Neural cell (in vitro differentiated cells): ENCODE measurements around the gene VWF. TPM values are rescaled to one million over a fixed set of nuclear protein-coding genes. Genes with fewer than 3 reads are reported as not detected.

ENCODE experiments used
- H2AFZ ChIP-seq: fragments of 200-600, 300-800 bp; sonication (generic), shearing (Covaris generic); 2 replicates; pipeline ENCODE4 v1.6.0; 2014; ENCODE audit warnings: low read depth, mild to moderate bottlenecking, antibody characterized with exemption, low read length, moderate library complexity
- H3F3A ChIP-seq: fragments of 200-600 bp; shearing (Covaris generic); 2 replicates; pipeline ENCODE4 v1.6.1; 2016; ENCODE audit warnings: mild to moderate bottlenecking, moderate library complexity, mixed read lengths, antibody characterized with exemption, low read length; ENCODE audit not compliant: insufficient read depth, poor library complexity, severe bottlenecking
- H3K27ac ChIP-seq: fragments of 200-600, 300-800 bp; sonication (generic), shearing (Covaris generic); 2 replicates; pipeline ENCODE4 v1.5.1; 2014; ENCODE audit warnings: mild to moderate bottlenecking, low read length, moderate library complexity
- H3K27me3 ChIP-seq: fragments of 300-800, 200-600 bp; sonication (generic), shearing (Covaris generic); 2 replicates; pipeline ENCODE4 v1.6.0; 2014; ENCODE audit warnings: mild to moderate bottlenecking, low read depth, low read length, moderate library complexity; ENCODE audit not compliant: insufficient read depth
- H3K36me3 ChIP-seq: fragments of 300-800, 200-600 bp; sonication (generic), shearing (Covaris generic); 2 replicates; pipeline ENCODE4 v1.5.1; 2014; ENCODE audit warnings: mild to moderate bottlenecking, antibody characterized with exemption, low read length, moderate library complexity; ENCODE audit not compliant: insufficient read depth
- H3K4me2 ChIP-seq: fragments of 300-800, 200-600 bp; sonication (generic), shearing (Covaris generic); 2 replicates; pipeline ENCODE4 v1.6.0; 2014; ENCODE audit warnings: mild to moderate bottlenecking, low read length
- H3K4me3 ChIP-seq: fragments of 300-800, 200-600 bp; sonication (generic), shearing (Covaris generic); 2 replicates; pipeline ENCODE4 v1.5.1; 2014; ENCODE audit warnings: mild to moderate bottlenecking, low read length, moderate library complexity
- H3K79me2 ChIP-seq: fragments of 200-600 bp; shearing (Covaris generic); replicated peaks from 2 replicates; pipeline ENCODE4 v1.6.0; 2014; ENCODE audit warnings: mild to moderate bottlenecking, low read length, moderate library complexity; ENCODE audit not compliant: insufficient read depth
- H3K9ac ChIP-seq: fragments of 300-800, 200-600 bp; sonication (generic), shearing (Covaris generic); 2 replicates; pipeline ENCODE4 v1.6.1; 2016; ENCODE audit warnings: mild to moderate bottlenecking, low read length, mixed read lengths
- H3K9me2 ChIP-seq: fragments of 200-600 bp; shearing (Covaris generic); 2 replicates; pipeline ENCODE4 v1.6.1; 2016; ENCODE audit warnings: mild to moderate bottlenecking, low read length, mixed read lengths; ENCODE audit not compliant: insufficient read depth
- H3K9me3 ChIP-seq: fragments of 200-600, 300-800 bp; sonication (generic), shearing (Covaris generic); 2 replicates; pipeline ENCODE4 v1.6.1; 2016; ENCODE audit warnings: mild to moderate bottlenecking, mixed run types, low read length, moderate library complexity, mixed read lengths
- H4K20me1 ChIP-seq: fragments of 200-600 bp; shearing (Covaris generic); 2 replicates; pipeline ENCODE4 v1.6.1; 2016; ENCODE audit warnings: mild to moderate bottlenecking, mixed run types; ENCODE audit not compliant: insufficient read depth
- EP300 ChIP-seq: fragments of 450-650 bp; conservative IDR thresholded peaks from 2 replicates; pipeline ENCODE4 v1.6.1; 2014; ENCODE audit warnings: antibody characterized with exemption, mild to moderate bottlenecking, moderate library complexity; ENCODE audit not compliant: poor library complexity, severe bottlenecking
- EZH2 ChIP-seq: fragments of 200-600, 300-800 bp; shearing (Covaris generic), sonication (generic); IDR thresholded peaks from 2 replicates; pipeline ENCODE4 v1.6.1; 2014; ENCODE audit warnings: antibody characterized with exemption, low read length, borderline replicate concordance, mild to moderate bottlenecking; ENCODE audit not compliant: insufficient read depth, poor library complexity, severe bottlenecking
- MXI1 ChIP-seq: fragments of 450-650 bp; conservative IDR thresholded peaks from 2 replicates; pipeline ENCODE4 v1.6.1; 2014; ENCODE audit warnings: antibody characterized with exemption, mild to moderate bottlenecking; ENCODE audit not compliant: poor library complexity, severe bottlenecking
- POLR2AphosphoS5 ChIP-seq: IDR thresholded peaks from 2 replicates; pipeline ENCODE4 v1.6.1; 2012
- RAD21 ChIP-seq: fragments of 450-650 bp; conservative IDR thresholded peaks from 2 replicates; pipeline ENCODE4 v1.6.1; 2014; ENCODE audit warnings: antibody characterized with exemption, mild to moderate bottlenecking, moderate library complexity
- SMC3 ChIP-seq: fragments of 450-650 bp; conservative IDR thresholded peaks from 2 replicates; pipeline ENCODE4 v1.6.1; 2014; ENCODE audit warnings: antibody characterized with exemption, mild to moderate bottlenecking, moderate library complexity; ENCODE audit not compliant: poor library complexity
- TAF1 ChIP-seq: IDR thresholded peaks from 2 replicates; pipeline ENCODE4 v1.6.1; 2012; ENCODE audit warnings: low read depth
- polyA plus RNA-seq: library from polyadenylated mRNA; depleted of rRNA; stranded (reverse); fragments of >200 nt; gene quantifications from 2 replicates; pipeline ENCODE4 v1.2.3, GENCODE V29; 2014
- TF ChIP-seq, protein P1 (sequence below): IDR thresholded peaks from 2 replicates; pipeline ENCODE4 v1.6.1; 2012; ENCODE audit warnings: borderline replicate concordance
- TF ChIP-seq, protein P2 (sequence below): fragments of 450-650 bp; IDR thresholded peaks from 2 replicates; pipeline ENCODE4 v1.5.1; 2014; ENCODE audit warnings: antibody characterized with exemption, mild to moderate bottlenecking, moderate library complexity; ENCODE audit not compliant: poor library complexity, severe bottlenecking

Gene VWF
- polyA plus RNA-seq, 1 donor from 2014 or later: not detected

DNA sequence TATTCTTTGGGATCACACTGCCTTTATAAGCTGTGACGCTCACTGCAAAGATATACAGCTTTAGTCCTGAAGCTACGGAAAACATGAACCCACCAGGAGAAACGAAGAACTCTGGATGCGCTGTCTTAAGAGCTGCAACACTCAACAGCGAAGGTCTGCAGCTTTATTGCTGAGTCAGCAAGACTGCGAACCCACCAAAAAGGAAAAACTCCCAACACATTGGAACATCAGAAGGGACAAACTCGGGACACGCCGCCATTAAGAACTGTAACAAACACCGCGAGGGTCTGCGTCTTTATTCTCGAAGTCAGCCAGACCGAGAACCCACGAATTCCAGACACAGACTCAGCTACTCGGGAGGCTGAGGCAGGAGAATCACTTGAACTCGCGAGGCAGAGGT is 9.2 kb upstream of the VWF start:
- Histone ChIP-seq H3K4me3 (no peak overlapping the region), H2AFZ (no peak overlapping the region), H3K9me2 (no peaks in the 10 kb centered on the region), H3K27me3 (no peaks in the 10 kb centered on the region), H3K27ac (no peak overlapping the region), H3K79me2 (no peaks in the 10 kb centered on the region), H3K36me3 (no peaks in the 10 kb centered on the region), H3K9me3 (no peaks in the 10 kb centered on the region), H3F3A (no peaks in the 10 kb centered on the region), H3K9ac (no peak overlapping the region), H3K4me2 (no peak overlapping the region), H4K20me1 (no peaks in the 10 kb centered on the region)
- TF ChIP-seq EZH2 (no peak), RAD21 (no peak), MXI1 (no peak), TAF1 (no peak), POLR2AphosphoS5 (no peak), SMC3 (no peak), EP300 (no peak)
- TF ChIP-seq, protein P1, sequence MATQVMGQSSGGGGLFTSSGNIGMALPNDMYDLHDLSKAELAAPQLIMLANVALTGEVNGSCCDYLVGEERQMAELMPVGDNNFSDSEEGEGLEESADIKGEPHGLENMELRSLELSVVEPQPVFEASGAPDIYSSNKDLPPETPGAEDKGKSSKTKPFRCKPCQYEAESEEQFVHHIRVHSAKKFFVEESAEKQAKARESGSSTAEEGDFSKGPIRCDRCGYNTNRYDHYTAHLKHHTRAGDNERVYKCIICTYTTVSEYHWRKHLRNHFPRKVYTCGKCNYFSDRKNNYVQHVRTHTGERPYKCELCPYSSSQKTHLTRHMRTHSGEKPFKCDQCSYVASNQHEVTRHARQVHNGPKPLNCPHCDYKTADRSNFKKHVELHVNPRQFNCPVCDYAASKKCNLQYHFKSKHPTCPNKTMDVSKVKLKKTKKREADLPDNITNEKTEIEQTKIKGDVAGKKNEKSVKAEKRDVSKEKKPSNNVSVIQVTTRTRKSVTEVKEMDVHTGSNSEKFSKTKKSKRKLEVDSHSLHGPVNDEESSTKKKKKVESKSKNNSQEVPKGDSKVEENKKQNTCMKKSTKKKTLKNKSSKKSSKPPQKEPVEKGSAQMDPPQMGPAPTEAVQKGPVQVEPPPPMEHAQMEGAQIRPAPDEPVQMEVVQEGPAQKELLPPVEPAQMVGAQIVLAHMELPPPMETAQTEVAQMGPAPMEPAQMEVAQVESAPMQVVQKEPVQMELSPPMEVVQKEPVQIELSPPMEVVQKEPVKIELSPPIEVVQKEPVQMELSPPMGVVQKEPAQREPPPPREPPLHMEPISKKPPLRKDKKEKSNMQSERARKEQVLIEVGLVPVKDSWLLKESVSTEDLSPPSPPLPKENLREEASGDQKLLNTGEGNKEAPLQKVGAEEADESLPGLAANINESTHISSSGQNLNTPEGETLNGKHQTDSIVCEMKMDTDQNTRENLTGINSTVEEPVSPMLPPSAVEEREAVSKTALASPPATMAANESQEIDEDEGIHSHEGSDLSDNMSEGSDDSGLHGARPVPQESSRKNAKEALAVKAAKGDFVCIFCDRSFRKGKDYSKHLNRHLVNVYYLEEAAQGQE: no peak
- TF ChIP-seq, protein P2, sequence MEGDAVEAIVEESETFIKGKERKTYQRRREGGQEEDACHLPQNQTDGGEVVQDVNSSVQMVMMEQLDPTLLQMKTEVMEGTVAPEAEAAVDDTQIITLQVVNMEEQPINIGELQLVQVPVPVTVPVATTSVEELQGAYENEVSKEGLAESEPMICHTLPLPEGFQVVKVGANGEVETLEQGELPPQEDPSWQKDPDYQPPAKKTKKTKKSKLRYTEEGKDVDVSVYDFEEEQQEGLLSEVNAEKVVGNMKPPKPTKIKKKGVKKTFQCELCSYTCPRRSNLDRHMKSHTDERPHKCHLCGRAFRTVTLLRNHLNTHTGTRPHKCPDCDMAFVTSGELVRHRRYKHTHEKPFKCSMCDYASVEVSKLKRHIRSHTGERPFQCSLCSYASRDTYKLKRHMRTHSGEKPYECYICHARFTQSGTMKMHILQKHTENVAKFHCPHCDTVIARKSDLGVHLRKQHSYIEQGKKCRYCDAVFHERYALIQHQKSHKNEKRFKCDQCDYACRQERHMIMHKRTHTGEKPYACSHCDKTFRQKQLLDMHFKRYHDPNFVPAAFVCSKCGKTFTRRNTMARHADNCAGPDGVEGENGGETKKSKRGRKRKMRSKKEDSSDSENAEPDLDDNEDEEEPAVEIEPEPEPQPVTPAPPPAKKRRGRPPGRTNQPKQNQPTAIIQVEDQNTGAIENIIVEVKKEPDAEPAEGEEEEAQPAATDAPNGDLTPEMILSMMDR: no peak

DNA sequence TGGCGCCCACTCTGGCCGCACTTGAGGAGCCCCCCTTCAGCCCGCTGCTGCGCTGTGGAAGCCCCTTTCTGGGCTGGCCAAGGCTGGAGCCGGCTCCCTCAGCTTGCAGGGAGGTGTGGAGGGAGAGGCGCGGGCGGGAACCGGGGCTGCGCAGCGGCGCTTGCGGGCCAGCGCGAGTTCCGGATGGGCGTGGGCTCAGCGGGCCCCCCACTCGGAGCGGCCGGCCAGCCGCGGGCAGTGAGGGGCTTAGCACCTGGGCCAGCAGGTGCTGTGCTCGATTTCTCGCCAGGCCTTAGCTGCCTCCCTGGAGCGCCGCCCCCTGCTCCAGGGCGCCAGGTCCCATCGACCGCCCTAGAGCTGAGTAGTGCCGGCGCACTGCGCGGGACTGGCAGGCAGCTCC is 8.0 kb upstream of the VWF start:
- H3K9ac ChIP-seq: no peak overlapping the region
- H4K20me1 ChIP-seq: no peaks in the 10 kb centered on the region
- H3K4me2 ChIP-seq: no peak overlapping the region
- H3K9me2 ChIP-seq: no peaks in the 10 kb centered on the region
- no peaks in the 10 kb centered on the region for H3K9me3 ChIP-seq
- H3K36me3 ChIP-seq: no peaks in the 10 kb centered on the region
- H3K79me2 ChIP-seq: no peaks in the 10 kb centered on the region
- H3K4me3 ChIP-seq: no peak overlapping the region
- no peak overlapping the region for H3K27ac ChIP-seq
- no peaks in the 10 kb centered on the region for H3K27me3 ChIP-seq
- no peak overlapping the region for H2AFZ ChIP-seq
- H3F3A ChIP-seq: no peaks in the 10 kb centered on the region
- TF ChIP-seq EZH2 (no peak), POLR2AphosphoS5 (no peak), MXI1 (no peak), RAD21 (no peak), SMC3 (no peak), TAF1 (no peak), EP300 (no peak)
- TF ChIP-seq, protein P2: no peak
- TF ChIP-seq, protein P1: no peak
